Mammary epithelial cell (primary cell): ENCODE results near the gene HNRNPA3.

Source experiments
- EZH2 ChIP-seq: IDR thresholded peaks from 2 replicates; pipeline ENCODE4 v1.6.1; 2012; ENCODE audit warnings: low read length, inconsistent platforms, borderline replicate concordance
- TF ChIP-seq, protein P1 (sequence below), 2 donors: IDR thresholded peaks in 1 of 2; conservative IDR thresholded peaks in 1 of 2; 2 replicates each; pipeline ENCODE4 v1.5.1; 2011 to 2012; ENCODE audit warnings: inconsistent platforms in 2 of 2, low read length in 2 of 2, mild to moderate bottlenecking in 2 of 2, control low read depth in 1 of 2, low read depth in 1 of 2; ENCODE audit not compliant: insufficient read depth in 1 of 2; ENCODE audit errors: extremely low read depth in 1 of 2

DNA sequence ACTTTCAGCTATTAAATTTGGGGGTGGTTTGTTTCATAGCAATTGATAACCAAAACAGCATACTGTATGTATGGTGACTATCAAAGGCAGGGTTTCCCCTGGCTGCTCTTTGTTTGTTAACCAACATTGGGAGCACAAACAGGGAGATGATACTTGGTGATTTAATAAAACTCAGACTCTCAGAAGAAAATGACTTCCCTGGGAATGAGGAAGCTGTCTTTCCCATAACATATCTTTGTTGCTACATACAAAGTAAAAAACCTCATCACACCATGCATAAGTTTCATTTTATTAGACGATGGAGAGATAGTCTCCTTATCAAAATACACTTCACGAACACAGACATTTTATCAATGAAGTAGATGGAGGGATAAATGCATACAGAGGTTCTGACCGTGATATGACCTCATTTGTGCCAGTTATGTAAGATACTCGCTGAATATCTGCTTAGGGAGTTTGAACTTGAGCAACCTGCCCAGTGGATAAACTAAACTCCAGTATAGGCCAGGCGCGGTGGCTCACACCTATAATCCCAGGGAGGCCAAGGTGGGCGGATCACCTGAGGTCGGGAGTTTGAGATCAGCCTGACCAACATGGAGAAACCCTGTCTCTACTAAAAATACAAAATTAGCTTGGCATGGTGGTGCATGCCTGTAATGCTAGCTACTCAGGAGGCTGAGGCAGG, 55.7 kb downstream of the HNRNPA3 start:
- TF ChIP-seq, protein P1, sequence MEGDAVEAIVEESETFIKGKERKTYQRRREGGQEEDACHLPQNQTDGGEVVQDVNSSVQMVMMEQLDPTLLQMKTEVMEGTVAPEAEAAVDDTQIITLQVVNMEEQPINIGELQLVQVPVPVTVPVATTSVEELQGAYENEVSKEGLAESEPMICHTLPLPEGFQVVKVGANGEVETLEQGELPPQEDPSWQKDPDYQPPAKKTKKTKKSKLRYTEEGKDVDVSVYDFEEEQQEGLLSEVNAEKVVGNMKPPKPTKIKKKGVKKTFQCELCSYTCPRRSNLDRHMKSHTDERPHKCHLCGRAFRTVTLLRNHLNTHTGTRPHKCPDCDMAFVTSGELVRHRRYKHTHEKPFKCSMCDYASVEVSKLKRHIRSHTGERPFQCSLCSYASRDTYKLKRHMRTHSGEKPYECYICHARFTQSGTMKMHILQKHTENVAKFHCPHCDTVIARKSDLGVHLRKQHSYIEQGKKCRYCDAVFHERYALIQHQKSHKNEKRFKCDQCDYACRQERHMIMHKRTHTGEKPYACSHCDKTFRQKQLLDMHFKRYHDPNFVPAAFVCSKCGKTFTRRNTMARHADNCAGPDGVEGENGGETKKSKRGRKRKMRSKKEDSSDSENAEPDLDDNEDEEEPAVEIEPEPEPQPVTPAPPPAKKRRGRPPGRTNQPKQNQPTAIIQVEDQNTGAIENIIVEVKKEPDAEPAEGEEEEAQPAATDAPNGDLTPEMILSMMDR (conservative IDR thresholded peaks at IDR 0.05 in 1 of 2, IDR thresholded peaks at IDR 0.05 in 1 of 2; ENCODE audit: extremely low read depth in 1 of 2, insufficient read depth in 1 of 2, low read depth in 1 of 2, low read length in 2 of 2), result no peak
- TF ChIP-seq EZH2, result no peak
